HEK293 (cell line): Measurements from ENCODE around the gene WASF1.

Experiments used
- CTCF ChIA-PET: fragments of 350-600 bp; formaldehyde crosslinking; extraction: SDS; loops from one replicate; lab custom pipeline; 2021; ENCODE audit warnings: antibody characterized with exemption; lab: Yijun Ruan, JAX
- POLR2A ChIA-PET: fragments of 300-600 bp; formaldehyde crosslinking; extraction: SDS; loops from one replicate; lab custom pipeline; 2020; ENCODE audit warnings: antibody characterized with exemption, inconsistent platforms; lab: Yijun Ruan, JAX
- H3K27ac ChIP-seq: fragments of 200-500 bp; sonication (Bioruptor generic); 2 replicates; pipeline ENCODE4 v1.5.1; 2014; ENCODE audit warnings: low read depth, low read length, control low read depth, inconsistent platforms; ENCODE audit errors: extremely low read depth
- H3K36me3 ChIP-seq, 2 experiments: fragments of 200-500 bp in 1 of 2; sonication (Bioruptor generic) in 1 of 2; 1 replicate in 1 of 2; 2 replicates in 1 of 2; pipeline ENCODE4 v1.5.1; 2014 to 2017; ENCODE audit warnings: inconsistent platforms in 2 of 2, low read length in 2 of 2; ENCODE audit not compliant: control insufficient read depth in 2 of 2, insufficient read depth in 1 of 2
- H3K4me1 ChIP-seq: fragments of 200-500 bp; sonication (Bioruptor generic); 2 replicates; pipeline ENCODE4 v1.5.1; 2014; ENCODE audit warnings: mild to moderate bottlenecking, low read length, inconsistent platforms; ENCODE audit not compliant: control insufficient read depth, insufficient read depth
- H3K4me3 ChIP-seq: 2 replicates; pipeline ENCODE4 v1.5.1; 2011; ENCODE audit warnings: low read depth, mild to moderate bottlenecking, control low read depth, low read length, moderate library complexity
- H3K9me3 ChIP-seq: fragments of 200-500 bp; sonication (Bioruptor generic); 2 replicates; pipeline ENCODE4 v1.5.1; 2014; ENCODE audit warnings: low read depth, low read length, inconsistent platforms; ENCODE audit not compliant: control insufficient read depth, insufficient read depth
- ATF2 ChIP-seq: fragments of 450-650 bp; formaldehyde crosslinking; IDR thresholded peaks from 2 replicates; pipeline ENCODE4 v1.5.1; 2016; ENCODE audit warnings: missing biosample characterization, missing genetic modification characterization, low read depth
- BCL6B ChIP-seq: fragments of 450-650 bp; formaldehyde crosslinking; IDR thresholded peaks from 2 replicates; pipeline ENCODE4 v1.5.1; 2017; ENCODE audit warnings: missing biosample characterization, missing genetic modification characterization
- KLF16 ChIP-seq: fragments of 450-650 bp; formaldehyde crosslinking; IDR thresholded peaks from 2 replicates; pipeline ENCODE4 v1.5.1; 2017; ENCODE audit warnings: missing biosample characterization, missing genetic modification characterization
- PBX3 ChIP-seq: sonication (generic); formaldehyde crosslinking; IDR thresholded peaks from 2 replicates; pipeline ENCODE4 v1.8.1; 2022; ENCODE audit warnings: mild to moderate bottlenecking, moderate library complexity, missing genetic modification reagents
- ZBTB1 ChIP-seq: fragments of 450-650 bp; formaldehyde crosslinking; IDR thresholded peaks from 2 replicates; pipeline ENCODE4 v1.5.1; 2016; ENCODE audit warnings: missing biosample characterization, missing genetic modification characterization
- ZBTB20 ChIP-seq: fragments of 450-650 bp; formaldehyde crosslinking; IDR thresholded peaks from 2 replicates; pipeline ENCODE4 v1.5.1; 2016; ENCODE audit warnings: missing biosample characterization, missing genetic modification characterization
- ZNF26 ChIP-seq: fragments of 450-650 bp; formaldehyde crosslinking; IDR thresholded peaks from 2 replicates; pipeline ENCODE4 v1.5.1; 2016; ENCODE audit warnings: missing biosample characterization, missing genetic modification characterization
- ZNF280D ChIP-seq: fragments of 450-650 bp; formaldehyde crosslinking; IDR thresholded peaks from 2 replicates; pipeline ENCODE4 v1.5.1; 2016; ENCODE audit warnings: missing biosample characterization, missing genetic modification characterization
- ZNF404 ChIP-seq: fragments of 450-650 bp; formaldehyde crosslinking; IDR thresholded peaks from 2 replicates; pipeline ENCODE4 v1.5.1; 2017; ENCODE audit warnings: missing biosample characterization, missing genetic modification characterization
- ZNF426 ChIP-seq: fragments of 450-650 bp; formaldehyde crosslinking; IDR thresholded peaks from 2 replicates; pipeline ENCODE4 v1.5.1; 2017; ENCODE audit warnings: missing biosample characterization, missing genetic modification characterization, mild to moderate bottlenecking, inconsistent platforms, moderate library complexity
- ZNF530 ChIP-seq: fragments of 450-650 bp; formaldehyde crosslinking; IDR thresholded peaks from 2 replicates; pipeline ENCODE4 v1.5.1; 2016; ENCODE audit warnings: low read depth, missing biosample characterization, missing genetic modification characterization
- ZNF792 ChIP-seq: fragments of 450-650 bp; formaldehyde crosslinking; IDR thresholded peaks from 2 replicates; pipeline ENCODE4 v1.5.1; 2016; ENCODE audit warnings: missing biosample characterization, missing genetic modification characterization
- TF ChIP-seq, protein P1 (sequence below): fragments of 450-650 bp; formaldehyde crosslinking; IDR thresholded peaks from 2 replicates; pipeline ENCODE4 v1.5.1; 2017; ENCODE audit warnings: missing biosample characterization, missing genetic modification characterization
- TF ChIP-seq, protein P2 (sequence below): fragments of 450-650 bp; formaldehyde crosslinking; IDR thresholded peaks from 2 replicates; pipeline ENCODE4 v1.5.1; 2016; ENCODE audit warnings: missing biosample characterization, missing genetic modification characterization

The WASF1 gene

GRCh38 chr6:110195639-110196038 is 16.2 kb upstream of the WASF1 start:
- TF ChIP-seq ZBTB20 (tag by site-specific recombination) (no peak), ZNF530 (no peak), BCL6B (no peak), PBX3 (no peak), ZNF792 (no peak), ZNF26 (tag by site-specific recombination) (no peak), ZNF280D (tag by site-specific recombination) (no peak), ATF2 (tag by site-specific recombination) (no peak)
- TF ChIP-seq, protein P1, sequence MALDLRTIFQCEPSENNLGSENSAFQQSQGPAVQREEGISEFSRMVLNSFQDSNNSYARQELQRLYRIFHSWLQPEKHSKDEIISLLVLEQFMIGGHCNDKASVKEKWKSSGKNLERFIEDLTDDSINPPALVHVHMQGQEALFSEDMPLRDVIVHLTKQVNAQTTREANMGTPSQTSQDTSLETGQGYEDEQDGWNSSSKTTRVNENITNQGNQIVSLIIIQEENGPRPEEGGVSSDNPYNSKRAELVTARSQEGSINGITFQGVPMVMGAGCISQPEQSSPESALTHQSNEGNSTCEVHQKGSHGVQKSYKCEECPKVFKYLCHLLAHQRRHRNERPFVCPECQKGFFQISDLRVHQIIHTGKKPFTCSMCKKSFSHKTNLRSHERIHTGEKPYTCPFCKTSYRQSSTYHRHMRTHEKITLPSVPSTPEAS (tag by site-specific recombination) = no peak
- H3K4me1 ChIP-seq = peaks cover 3% of the 10 kb centered on the region; the same call in 1 of the 2 replicates
- no peak overlapping the region for H3K27ac ChIP-seq
- no peak overlapping the region for H3K4me3 ChIP-seq
- ChIA-PET POLR2A (no interaction called here), CTCF (interaction anchor here (0.6 to 1.6 kb wide), 4 partner anchors 22 to 438 kb away, joined by 3 read pairs; no protein-coding TSS in a partner anchor)
- no peaks in the 10 kb centered on the region for H3K9me3 ChIP-seq
- peaks cover 9 to 14% of the 10 kb centered on the region in 2 experiments; a peak in 2 of 3 replicates for H3K36me3 ChIP-seq

DNA sequence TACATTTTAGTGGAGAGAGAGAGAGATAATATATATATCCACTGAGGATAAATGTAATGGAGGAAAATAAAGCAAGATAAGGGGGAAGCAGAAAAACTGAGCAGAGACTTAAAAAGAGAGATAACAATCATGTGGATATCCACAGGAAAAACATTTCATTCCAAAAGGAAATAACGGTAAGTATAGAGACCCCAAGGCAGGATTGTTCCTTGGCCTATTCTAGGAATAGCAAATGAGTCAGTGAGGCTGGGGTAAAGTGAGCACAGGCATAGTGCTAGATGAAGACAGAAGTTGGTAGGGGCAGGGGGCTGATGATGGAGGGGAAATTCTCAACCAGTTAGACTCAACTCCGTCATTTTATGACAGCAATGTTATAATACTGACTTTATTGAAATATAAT is 12.0 kb upstream of the WASF1 start:
- H3K36me3 ChIP-seq = peaks cover 6 to 14% of the 10 kb centered on the region in 2 experiments; a peak in 2 of 3 replicates
- no peak overlapping the region for H3K27ac ChIP-seq
- no peaks in the 10 kb centered on the region for H3K9me3 ChIP-seq
- TF ChIP-seq ZBTB20 (tag by site-specific recombination) (no peak), ZBTB1 (tag by site-specific recombination) (no peak), ZNF426 (tag by site-specific recombination) (no peak), ZNF404 (no peak), KLF16 (tag by site-specific recombination) (no peak)
- TF ChIP-seq, protein P2, sequence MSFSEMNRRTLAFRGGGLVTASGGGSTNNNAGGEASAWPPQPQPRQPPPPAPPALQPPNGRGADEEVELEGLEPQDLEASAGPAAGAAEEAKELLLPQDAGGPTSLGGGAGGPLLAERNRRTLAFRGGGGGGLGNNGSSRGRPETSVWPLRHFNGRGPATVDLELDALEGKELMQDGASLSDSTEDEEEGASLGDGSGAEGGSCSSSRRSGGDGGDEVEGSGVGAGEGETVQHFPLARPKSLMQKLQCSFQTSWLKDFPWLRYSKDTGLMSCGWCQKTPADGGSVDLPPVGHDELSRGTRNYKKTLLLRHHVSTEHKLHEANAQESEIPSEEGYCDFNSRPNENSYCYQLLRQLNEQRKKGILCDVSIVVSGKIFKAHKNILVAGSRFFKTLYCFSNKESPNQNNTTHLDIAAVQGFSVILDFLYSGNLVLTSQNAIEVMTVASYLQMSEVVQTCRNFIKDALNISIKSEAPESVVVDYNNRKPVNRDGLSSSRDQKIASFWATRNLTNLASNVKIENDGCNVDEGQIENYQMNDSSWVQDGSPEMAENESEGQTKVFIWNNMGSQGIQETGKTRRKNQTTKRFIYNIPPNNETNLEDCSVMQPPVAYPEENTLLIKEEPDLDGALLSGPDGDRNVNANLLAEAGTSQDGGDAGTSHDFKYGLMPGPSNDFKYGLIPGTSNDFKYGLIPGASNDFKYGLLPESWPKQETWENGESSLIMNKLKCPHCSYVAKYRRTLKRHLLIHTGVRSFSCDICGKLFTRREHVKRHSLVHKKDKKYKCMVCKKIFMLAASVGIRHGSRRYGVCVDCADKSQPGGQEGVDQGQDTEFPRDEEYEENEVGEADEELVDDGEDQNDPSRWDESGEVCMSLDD (tag by site-specific recombination) = no peak
- H3K4me3 ChIP-seq = no peak overlapping the region
- ChIA-PET POLR2A (no interaction called here), CTCF (no interaction called here)
- H3K4me1 ChIP-seq = peaks cover 5% of the 10 kb centered on the region
